GM12864 (cell line): Measurements from ENCODE around the gene RASSF8.

Experiments used
- DNase-seq: peaks from one replicate; pipeline ENCODE4 v3.0.0-alpha.2; 2011; ENCODE audit warnings: low read depth
- H3K4me3 ChIP-seq: 2 replicates; pipeline ENCODE4 v1.5.1; 2011; ENCODE audit warnings: mild to moderate bottlenecking, low read depth, low read length, control low read depth
- CTCF ChIP-seq: IDR thresholded peaks from 2 replicates; pipeline ENCODE4 v1.5.1; 2011; ENCODE audit warnings: low read depth, mild to moderate bottlenecking, moderate library complexity, low read length, control low read depth, inconsistent platforms; ENCODE audit errors: missing control alignments

The RASSF8 gene

GRCh38 chr12:26032290-26032689 lies 73.8 kb downstream of the RASSF8 start:
- TF ChIP-seq CTCF, result no peak
- no peak overlapping the region for H3K4me3 ChIP-seq
- no peak for DNase-seq

- no peak overlapping the region for H3K4me3 ChIP-seq
- no peak for TF ChIP-seq CTCF
- no peak for DNase-seq
Measured at GRCh38 chr12:26032719-26033241, 74.3 kb downstream of the RASSF8 start.

- H3K4me3 ChIP-seq, result no peak overlapping the region
- DNase-seq, result no peak
- TF ChIP-seq CTCF, result no peak
Measured at GRCh38 chr12:26034371-26035142, 76.1 kb downstream of the RASSF8 start.

GRCh38 chr12:26036877-26037276 lies 78.4 kb downstream of the RASSF8 start:
- H3K4me3 ChIP-seq, result no peak overlapping the region
- no peak for TF ChIP-seq CTCF
- DNase-seq, result no peak

- H3K4me3 ChIP-seq, result no peak overlapping the region
- no peak for TF ChIP-seq CTCF
- no peak for DNase-seq
Measured at GRCh38 chr12:26037615-26038220, 79.2 kb downstream of the RASSF8 start.

- TF ChIP-seq CTCF, result no peak
- DNase-seq, result no peak
- H3K4me3 ChIP-seq, result no peak overlapping the region
Measured at GRCh38 chr12:26042645-26043044, 84.2 kb downstream of the RASSF8 start.
